HG03135 (cell line): ENCODE results near the gene CPXM2.
"Not testable (repeated sequence)": the region's sequence is repeated elsewhere in the genome, so short reads cannot be mapped to it uniquely, and the experiment has no call there.

Experiments used
- ATAC-seq: cut with Tn5 transposase; IDR thresholded peaks from one replicate; pipeline ENCODE4 v1.9.1; 2021; ENCODE audit warnings: mild to moderate bottlenecking, moderate library complexity; ENCODE audit not compliant: unreplicated experiment

CPXM2 gene

GRCh38 chr10:123747426-123747825 lies 144.2 kb downstream of the CPXM2 start:
- no peak for ATAC-seq

GRCh38 chr10:123746942-123747341 lies 144.7 kb downstream of the CPXM2 start:
- no peak for ATAC-seq

DNA sequence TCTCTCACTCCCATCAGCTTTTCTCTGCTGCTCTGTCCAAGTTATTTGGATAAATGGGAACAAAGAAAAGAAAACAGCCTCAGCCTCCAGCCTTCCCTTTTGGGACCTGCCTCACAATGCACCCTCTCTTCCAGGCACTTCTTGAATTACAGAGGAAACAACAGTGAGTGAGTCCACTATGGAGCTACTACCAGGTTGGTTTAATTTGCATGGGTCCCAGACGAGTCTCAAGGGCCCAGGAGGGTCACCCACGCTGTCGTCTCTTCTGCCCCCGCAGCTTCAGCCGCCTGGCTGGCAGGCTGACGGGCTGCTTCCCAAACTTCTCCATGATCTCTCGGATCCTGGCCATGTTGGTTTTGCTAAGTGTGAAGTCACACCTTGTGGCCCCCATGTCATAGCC lies 145.1 kb downstream of the CPXM2 start:
- no peak for ATAC-seq

DNA sequence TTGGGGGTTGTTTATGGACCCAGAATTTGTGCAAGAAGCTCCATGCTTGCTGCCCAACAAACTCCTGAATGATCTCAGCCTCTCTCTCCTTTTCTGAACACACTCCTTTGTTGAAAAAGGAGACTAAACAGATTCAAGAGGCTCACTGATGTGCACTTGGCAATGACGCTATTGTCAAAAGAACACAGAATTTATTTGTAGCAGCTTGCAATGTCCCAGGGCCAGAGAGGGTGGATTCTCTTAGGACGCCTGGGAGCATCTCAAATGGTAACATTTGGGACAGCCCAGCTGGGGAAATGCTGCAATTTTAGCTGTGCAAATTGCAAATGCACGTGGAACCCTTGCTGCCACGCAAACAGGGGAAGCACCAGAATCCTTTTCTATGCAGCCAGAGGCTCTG lies 145.5 kb downstream of the CPXM2 start:
- ATAC-seq: no peak

- no peak for ATAC-seq
These were observed 147.4 kb downstream of the CPXM2 start for GRCh38 chr10:123744224-123744536.

DNA sequence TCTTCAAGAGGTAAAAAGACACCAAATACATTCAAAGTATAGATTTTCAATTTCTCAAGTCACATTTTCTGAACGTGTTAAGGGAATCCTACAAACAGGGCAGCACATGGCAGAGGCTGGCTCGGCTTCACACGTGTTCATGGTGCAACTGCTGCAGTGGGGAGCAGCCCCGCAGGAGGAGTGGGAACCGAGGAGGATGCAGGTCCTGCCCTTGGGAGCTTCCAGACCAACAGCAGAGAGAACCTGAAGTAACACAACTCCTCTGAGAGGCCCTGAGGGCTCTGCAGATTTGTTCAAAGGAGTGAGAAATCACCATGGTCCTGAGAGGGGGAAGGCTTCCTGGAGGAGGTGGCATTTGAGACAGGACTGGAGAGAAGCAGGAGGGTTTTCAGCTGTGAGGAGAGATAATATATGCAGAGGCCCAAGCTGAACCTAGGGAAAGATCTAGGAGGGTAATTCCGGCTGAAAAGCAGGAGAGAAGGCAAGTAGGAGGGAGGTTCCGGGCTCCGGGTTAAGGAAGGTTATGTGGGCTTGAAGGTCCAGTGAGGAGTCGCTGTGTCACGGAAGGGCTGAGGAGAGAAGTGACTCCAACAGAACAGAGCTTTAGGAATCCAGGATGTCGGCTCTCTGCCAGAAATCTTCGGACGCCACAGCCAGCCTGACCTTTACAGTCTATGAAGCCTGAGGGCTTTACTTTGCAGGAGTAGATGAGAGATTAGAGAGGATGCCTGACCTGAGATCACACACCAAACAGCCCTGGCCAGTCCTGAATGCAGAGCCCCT lies 148.0 kb downstream of the CPXM2 start:
- no peak for ATAC-seq

- no peak for ATAC-seq
These were observed 148.7 kb downstream of the CPXM2 start for GRCh38 chr10:123742751-123743440.

DNA sequence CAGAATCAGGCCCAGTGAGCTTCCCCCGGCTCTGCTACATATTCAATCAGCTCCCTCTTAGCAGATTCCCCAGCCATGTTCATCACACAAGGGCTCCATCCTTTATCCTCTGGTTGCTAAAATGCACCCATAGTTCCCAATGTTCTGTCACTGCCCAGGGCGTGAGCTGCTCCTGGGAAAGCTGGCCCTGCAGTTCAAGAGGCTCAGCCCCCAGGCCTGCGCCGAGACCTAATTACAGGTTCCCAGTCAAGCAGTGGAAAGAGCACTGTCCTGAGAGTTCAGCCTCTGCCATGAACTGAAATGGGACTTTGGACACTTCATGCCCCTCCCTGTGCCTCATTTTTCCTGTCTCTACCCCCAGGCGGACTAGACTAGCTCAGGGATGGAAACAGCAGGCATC lies 149.9 kb downstream of the CPXM2 start:
- ATAC-seq: no peak

- ATAC-seq: no peak
These were observed 150.5 kb downstream of the CPXM2 start for GRCh38 chr10:123741146-123741545.

- not testable (repeated sequence) for ATAC-seq
These were observed 154.7 kb downstream of the CPXM2 start for GRCh38 chr10:123736917-123737316.

GRCh38 chr10:123729523-123729922 lies 162.1 kb downstream of the CPXM2 start:
- no peak for ATAC-seq

GRCh38 chr10:123726836-123727235 lies 164.8 kb downstream of the CPXM2 start:
- no peak for ATAC-seq

GRCh38 chr10:123726381-123726780 lies 165.2 kb downstream of the CPXM2 start:
- no peak for ATAC-seq

GRCh38 chr10:123724747-123725146 lies 166.9 kb downstream of the CPXM2 start:
- ATAC-seq: no peak

GRCh38 chr10:123722351-123722750 lies 169.3 kb downstream of the CPXM2 start:
- no peak for ATAC-seq

- ATAC-seq: no peak
These were observed 170.1 kb downstream of the CPXM2 start for GRCh38 chr10:123721441-123722049.

GRCh38 chr10:123720536-123720935 lies 171.1 kb downstream of the CPXM2 start:
- no peak for ATAC-seq

DNA sequence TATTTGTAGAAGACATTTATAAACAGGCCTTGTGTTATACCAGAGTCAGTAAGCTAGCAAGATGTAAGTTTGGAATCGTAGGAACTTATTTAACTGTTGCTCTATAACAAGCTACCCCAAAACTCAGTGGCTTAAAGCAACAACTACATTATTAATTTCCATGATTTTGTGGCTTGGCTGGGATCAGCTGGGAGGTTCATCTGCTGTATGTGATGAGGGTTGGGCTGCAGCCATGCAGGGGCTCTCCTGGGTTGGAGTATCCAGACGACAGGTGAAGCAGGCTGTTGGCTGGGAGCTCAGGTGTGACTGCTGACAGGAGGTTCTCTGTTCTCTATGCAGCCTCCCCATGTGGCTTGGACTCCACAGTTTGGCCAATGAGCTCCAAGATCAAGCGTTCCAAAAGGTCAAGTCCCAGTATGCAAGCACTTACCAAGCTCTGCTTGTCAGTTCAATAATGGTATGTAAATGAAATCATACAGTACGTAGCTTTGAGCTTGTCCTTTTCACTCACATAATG lies 173.0 kb downstream of the CPXM2 start:
- ATAC-seq: no peak

DNA sequence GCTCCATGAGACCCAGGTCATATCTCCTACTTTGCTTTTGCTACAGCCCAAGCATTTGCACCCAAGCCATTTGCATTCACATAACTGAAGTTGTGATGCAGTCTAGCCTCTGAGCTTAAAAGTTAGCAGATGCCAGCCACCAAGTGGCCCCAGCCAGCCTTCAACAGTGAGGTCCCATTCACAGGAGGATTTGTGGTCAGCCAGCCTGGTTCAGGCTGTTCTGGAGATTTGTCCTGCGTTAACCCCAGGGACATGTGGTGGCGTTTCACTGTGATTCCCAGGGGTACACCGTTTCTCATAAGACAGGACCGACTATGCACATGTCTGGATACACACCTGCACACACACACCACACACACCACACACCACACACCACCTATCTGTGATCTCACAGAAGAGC lies 174.3 kb downstream of the CPXM2 start:
- ATAC-seq: no peak

GRCh38 chr10:123715546-123715945 lies 176.1 kb downstream of the CPXM2 start:
- ATAC-seq: no peak

GRCh38 chr10:123706236-123706635 lies 185.4 kb downstream of the CPXM2 start:
- no peak for ATAC-seq

- ATAC-seq: no peak
These were observed 186.8 kb downstream of the CPXM2 start for GRCh38 chr10:123704812-123705211.
